ENCODE data around the gene PCDHA6. TPM values are rescaled to one million over a fixed set of nuclear protein-coding genes. Genes with fewer than 3 reads are reported as not detected.
"Not testable (repeated sequence)": the region's sequence is repeated elsewhere in the genome, so short reads cannot be mapped to it uniquely, and the experiment has no call there.

Gene PCDHA6
- total RNA-seq, 4 donors from 2014 or later: 1.3 to 1.9 (median 1.4) TPM

- Histone ChIP-seq H3K4me3 (peak within 1 kb of the TSS; percentile 16 to 49 (median 20)), H3K27ac (peak within 1 kb of the TSS in 1 of 4 donors; percentile 21), H3K27me3 (no peaks in the 10 kb centered on the region), H3K36me3 (no peaks in the 10 kb centered on the region), H3K4me1 (no peaks in the 10 kb centered on the region), H3K9me3 (peaks cover 0 to 50% (median 7%) of the 10 kb centered on the region in 4 donors)
- TF ChIP-seq CTCF (IDR thresholded peaks at IDR 0.05): peak in 3 of 5 experiments; percentile 11 to 21 (median 15)
- TF ChIP-seq EP300 (IDR thresholded peaks at IDR 0.05): no peak
- TF ChIP-seq POLR2A (IDR thresholded peaks at IDR 0.05): no peak
- DNase-seq (ENCODE audit: low spot score in 2 of 2): peak in 1 of 2 donors; percentile 18
- WGBS, 2 donors: 15 to 29% methylated on average over 19 to 29 of the region's 29 CpGs
These were observed 26.8 kb upstream of the PCDHA6 start, which contains the start of gene PCDHA3 for GRCh38 chr5:140800816-140801493. Gene PCDHA3, plus strand, starts transcription at chr5:140801057.

- TF ChIP-seq CTCF (IDR thresholded peaks at IDR 0.05) (peak in 4 of 5 experiments; percentile 14 to 30 (median 20)), EP300 (IDR thresholded peaks at IDR 0.05) (no peak)
- peak overlapping the region in 1 of 4 donors; percentile 21 for H3K27ac ChIP-seq
- WGBS, 2 donors: 13 to 27% methylated on average over 16 of the region's 16 CpGs
- no peaks in the 10 kb centered on the region for H3K36me3 ChIP-seq
- H3K27me3 ChIP-seq: no peaks in the 10 kb centered on the region
- peaks cover 0 to 50% (median 7%) of the 10 kb centered on the region in 4 donors for H3K9me3 ChIP-seq
- H3K4me3 ChIP-seq: peak overlapping the region; percentile 16 to 49 (median 20)
- DNase-seq (ENCODE audit: low spot score in 2 of 2): peak in 1 of 2 donors; percentile 11
- no peaks in the 10 kb centered on the region for H3K4me1 ChIP-seq
These were observed 26.3 kb upstream of the PCDHA6 start for GRCh38 chr5:140801494-140801841.

GRCh38 chr5:140802381-140802780, 25.4 kb upstream of the PCDHA6 start:
- H3K27me3 ChIP-seq; H3K4me3 ChIP-seq; H3K36me3 ChIP-seq; H3K27ac ChIP-seq; DNase-seq (ENCODE audit: low spot score in 2 of 2); H3K4me1 ChIP-seq: not testable (repeated sequence)
- 38 to 72% methylated on average over 24 to 44 of the region's 45 CpGs for whole genome bisulfite sequencing, 2 donors
- H3K9me3 ChIP-seq: peaks cover 0 to 50% (median 5%) of the 10 kb centered on the region in 4 donors

- no peak overlapping the region for H3K4me3 ChIP-seq
- no peak overlapping the region for H3K27ac ChIP-seq
- no peak for TF ChIP-seq CTCF (IDR thresholded peaks at IDR 0.05)
- no peak for TF ChIP-seq POLR2A (IDR thresholded peaks at IDR 0.05)
- TF ChIP-seq EP300 (IDR thresholded peaks at IDR 0.05): no peak
- H3K27me3 ChIP-seq: no peaks in the 10 kb centered on the region
- H3K36me3 ChIP-seq: no peaks in the 10 kb centered on the region
- WGBS, 2 donors: 44 to 58% methylated on average over 29 to 53 of the region's 53 CpGs
- no peak for DNase-seq (ENCODE audit: low spot score in 2 of 2)
- no peaks in the 10 kb centered on the region for H3K4me1 ChIP-seq
- peaks cover 0 to 53% (median 4%) of the 10 kb centered on the region in 4 donors for H3K9me3 ChIP-seq
These were observed 24.9 kb upstream of the PCDHA6 start for GRCh38 chr5:140802781-140803271.

- Histone ChIP-seq H3K9me3 (peaks cover 0 to 74% (median 6%) of the 10 kb centered on the region in 4 donors), H3K36me3 (peaks cover 0 to 3% (median 0%) of the 10 kb centered on the region in 3 donors), H3K4me1 (no peaks in the 10 kb centered on the region), H3K4me3 (peak within 1 kb of the TSS; percentile 22 to 51 (median 28)), H3K27me3 (no peaks in the 10 kb centered on the region), H3K27ac (peak within 1 kb of the TSS in 2 of 4 donors; percentile 12 to 52)
- peak in 3 of 5 experiments; percentile 20 to 40 (median 37) for TF ChIP-seq CTCF (IDR thresholded peaks at IDR 0.05)
- no peak for TF ChIP-seq EP300 (IDR thresholded peaks at IDR 0.05)
- TF ChIP-seq POLR2A (IDR thresholded peaks at IDR 0.05): no peak
- WGBS, 2 donors: 21 to 23% methylated on average over 38 to 40 of the region's 47 CpGs
- DNase-seq (ENCODE audit: low spot score in 2 of 2): peak in 1 of 2 donors; percentile 30
These were observed 20.7 kb upstream of the PCDHA6 start, which contains the start of gene PCDHA4 for GRCh38 chr5:140806834-140807775. Gene PCDHA4, plus strand, starts transcription at chr5:140807068.

- not testable (repeated sequence) for H3K27ac ChIP-seq; H3K4me1 ChIP-seq; H3K4me3 ChIP-seq; H3K36me3 ChIP-seq; H3K27me3 ChIP-seq; DNase-seq (ENCODE audit: low spot score in 2 of 2)
- WGBS, 2 donors: 69 to 70% methylated on average over 30 to 61 of the region's 62 CpGs
- peaks cover 0 to 67% (median 6%) of the 10 kb centered on the region in 4 donors for H3K9me3 ChIP-seq
These were observed 19.4 kb upstream of the PCDHA6 start for GRCh38 chr5:140808241-140808888.

All from tibial nerve (tissue), 4 donors.